Measurements from ENCODE around the gene SNX18. TPM values are rescaled to one million over a fixed set of nuclear protein-coding genes. Genes with fewer than 3 reads are reported as not detected.

SNX18 gene
- polyA plus RNA-seq, 1 donor from 2014 or later: 7.9 TPM

DNA sequence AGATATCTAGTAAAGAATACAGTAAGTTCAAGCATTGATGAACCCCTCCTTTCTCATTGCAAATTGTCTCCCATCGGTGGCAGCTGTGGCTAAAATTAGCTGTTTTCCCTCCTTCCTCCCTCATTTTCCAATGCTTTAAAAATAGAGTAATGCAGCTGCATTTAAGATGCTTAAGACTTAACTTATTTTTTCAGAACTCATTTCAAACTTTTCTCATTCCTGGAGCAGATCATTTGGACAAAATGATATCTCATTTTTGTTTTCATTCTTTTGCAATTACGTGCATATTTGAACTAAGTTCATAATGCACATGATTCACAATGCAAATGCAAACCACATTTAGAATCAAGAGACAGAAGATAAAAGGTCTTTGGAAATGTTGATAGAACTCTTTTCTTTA lies 47.4 kb upstream of the SNX18 start:
- TF ChIP-seq SMC3 (conservative IDR thresholded peaks at IDR 0.05; ENCODE audit: poor library complexity) (no peak), MXI1 (conservative IDR thresholded peaks at IDR 0.05; ENCODE audit: poor library complexity, severe bottlenecking) (no peak), RAD21 (conservative IDR thresholded peaks at IDR 0.05) (no peak), TAF1 (IDR thresholded peaks at IDR 0.05; ENCODE audit: low read depth) (no peak)
- TF ChIP-seq, protein P1, sequence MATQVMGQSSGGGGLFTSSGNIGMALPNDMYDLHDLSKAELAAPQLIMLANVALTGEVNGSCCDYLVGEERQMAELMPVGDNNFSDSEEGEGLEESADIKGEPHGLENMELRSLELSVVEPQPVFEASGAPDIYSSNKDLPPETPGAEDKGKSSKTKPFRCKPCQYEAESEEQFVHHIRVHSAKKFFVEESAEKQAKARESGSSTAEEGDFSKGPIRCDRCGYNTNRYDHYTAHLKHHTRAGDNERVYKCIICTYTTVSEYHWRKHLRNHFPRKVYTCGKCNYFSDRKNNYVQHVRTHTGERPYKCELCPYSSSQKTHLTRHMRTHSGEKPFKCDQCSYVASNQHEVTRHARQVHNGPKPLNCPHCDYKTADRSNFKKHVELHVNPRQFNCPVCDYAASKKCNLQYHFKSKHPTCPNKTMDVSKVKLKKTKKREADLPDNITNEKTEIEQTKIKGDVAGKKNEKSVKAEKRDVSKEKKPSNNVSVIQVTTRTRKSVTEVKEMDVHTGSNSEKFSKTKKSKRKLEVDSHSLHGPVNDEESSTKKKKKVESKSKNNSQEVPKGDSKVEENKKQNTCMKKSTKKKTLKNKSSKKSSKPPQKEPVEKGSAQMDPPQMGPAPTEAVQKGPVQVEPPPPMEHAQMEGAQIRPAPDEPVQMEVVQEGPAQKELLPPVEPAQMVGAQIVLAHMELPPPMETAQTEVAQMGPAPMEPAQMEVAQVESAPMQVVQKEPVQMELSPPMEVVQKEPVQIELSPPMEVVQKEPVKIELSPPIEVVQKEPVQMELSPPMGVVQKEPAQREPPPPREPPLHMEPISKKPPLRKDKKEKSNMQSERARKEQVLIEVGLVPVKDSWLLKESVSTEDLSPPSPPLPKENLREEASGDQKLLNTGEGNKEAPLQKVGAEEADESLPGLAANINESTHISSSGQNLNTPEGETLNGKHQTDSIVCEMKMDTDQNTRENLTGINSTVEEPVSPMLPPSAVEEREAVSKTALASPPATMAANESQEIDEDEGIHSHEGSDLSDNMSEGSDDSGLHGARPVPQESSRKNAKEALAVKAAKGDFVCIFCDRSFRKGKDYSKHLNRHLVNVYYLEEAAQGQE (IDR thresholded peaks at IDR 0.05; ENCODE audit: borderline replicate concordance): no peak
- TF ChIP-seq, protein P2, sequence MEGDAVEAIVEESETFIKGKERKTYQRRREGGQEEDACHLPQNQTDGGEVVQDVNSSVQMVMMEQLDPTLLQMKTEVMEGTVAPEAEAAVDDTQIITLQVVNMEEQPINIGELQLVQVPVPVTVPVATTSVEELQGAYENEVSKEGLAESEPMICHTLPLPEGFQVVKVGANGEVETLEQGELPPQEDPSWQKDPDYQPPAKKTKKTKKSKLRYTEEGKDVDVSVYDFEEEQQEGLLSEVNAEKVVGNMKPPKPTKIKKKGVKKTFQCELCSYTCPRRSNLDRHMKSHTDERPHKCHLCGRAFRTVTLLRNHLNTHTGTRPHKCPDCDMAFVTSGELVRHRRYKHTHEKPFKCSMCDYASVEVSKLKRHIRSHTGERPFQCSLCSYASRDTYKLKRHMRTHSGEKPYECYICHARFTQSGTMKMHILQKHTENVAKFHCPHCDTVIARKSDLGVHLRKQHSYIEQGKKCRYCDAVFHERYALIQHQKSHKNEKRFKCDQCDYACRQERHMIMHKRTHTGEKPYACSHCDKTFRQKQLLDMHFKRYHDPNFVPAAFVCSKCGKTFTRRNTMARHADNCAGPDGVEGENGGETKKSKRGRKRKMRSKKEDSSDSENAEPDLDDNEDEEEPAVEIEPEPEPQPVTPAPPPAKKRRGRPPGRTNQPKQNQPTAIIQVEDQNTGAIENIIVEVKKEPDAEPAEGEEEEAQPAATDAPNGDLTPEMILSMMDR (IDR thresholded peaks at IDR 0.05; ENCODE audit: poor library complexity, severe bottlenecking): no peak
- no peak overlapping the region for H3K9ac ChIP-seq (ENCODE audit: low read length)

DNA sequence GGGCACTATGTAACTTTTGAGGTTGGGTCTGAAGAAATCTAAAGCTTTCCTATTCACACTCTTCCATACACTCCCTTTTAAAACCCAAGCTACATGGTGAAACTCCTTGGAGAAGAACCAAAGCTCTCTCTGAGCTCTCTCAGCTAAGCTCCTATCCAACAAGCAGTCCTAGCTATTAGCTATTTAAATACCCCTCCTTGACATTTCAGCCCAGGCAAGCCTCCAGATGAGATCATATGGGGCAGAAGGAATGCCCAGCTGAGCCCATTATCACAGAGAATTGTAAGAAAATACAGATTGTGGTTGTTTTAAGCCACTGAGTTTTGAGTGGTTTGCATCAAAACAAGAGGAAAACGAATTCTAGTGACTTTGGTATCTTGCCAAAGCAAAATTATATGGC lies 46.9 kb upstream of the SNX18 start:
- Histone ChIP-seq H3K4me2 (ENCODE audit: low read length) (no peak overlapping the region), H4K20me1 (ENCODE audit: insufficient read depth) (no peaks in the 10 kb centered on the region), H3K9me2 (ENCODE audit: insufficient read depth, low read length) (no peaks in the 10 kb centered on the region), H3K4me3 (ENCODE audit: low read length) (no peak overlapping the region), H3F3A (ENCODE audit: insufficient read depth, low read length, poor library complexity, severe bottlenecking) (no peaks in the 10 kb centered on the region), H3K9ac (ENCODE audit: low read length) (no peak overlapping the region), H2AFZ (ENCODE audit: low read depth, low read length) (no peak overlapping the region), H3K27me3 (ENCODE audit: insufficient read depth, low read depth, low read length) (no peaks in the 10 kb centered on the region), H3K9me3 (ENCODE audit: low read length) (no peaks in the 10 kb centered on the region), H3K36me3 (ENCODE audit: insufficient read depth, low read length) (no peaks in the 10 kb centered on the region), H3K27ac (ENCODE audit: low read length) (no peak overlapping the region), H3K79me2 (replicated peaks; ENCODE audit: insufficient read depth, low read length) (no peaks in the 10 kb centered on the region)
- TF ChIP-seq, protein P1 (IDR thresholded peaks at IDR 0.05; ENCODE audit: borderline replicate concordance): no peak

More for the DNA sequence above, 47.4 kb upstream of the SNX18 start:
- Histone ChIP-seq H3K4me3 (ENCODE audit: low read length) (no peak overlapping the region), H3K27ac (ENCODE audit: low read length) (no peak overlapping the region), H3F3A (ENCODE audit: insufficient read depth, low read length, poor library complexity, severe bottlenecking) (no peaks in the 10 kb centered on the region), H3K4me2 (ENCODE audit: low read length) (no peak overlapping the region), H3K9me2 (ENCODE audit: insufficient read depth, low read length) (no peaks in the 10 kb centered on the region), H3K79me2 (replicated peaks; ENCODE audit: insufficient read depth, low read length) (no peaks in the 10 kb centered on the region), H3K27me3 (ENCODE audit: insufficient read depth, low read depth, low read length) (no peaks in the 10 kb centered on the region), H3K9me3 (ENCODE audit: low read length) (no peaks in the 10 kb centered on the region), H3K36me3 (ENCODE audit: insufficient read depth, low read length) (no peaks in the 10 kb centered on the region), H4K20me1 (ENCODE audit: insufficient read depth) (no peaks in the 10 kb centered on the region), H2AFZ (ENCODE audit: low read depth, low read length) (no peak overlapping the region)
